Stimulated activated naive CD8-positive, alpha-beta T cell treated with anti-CD3 and anti-CD28 coated beads, Interleukin-15, Interleukin-2, amounts not matched to agents 100 U/mL and 50 U/mL, for 24 hours (primary cell): ENCODE results near the gene TRPT1.
A peak's percentile ranks its signal among the peaks of the same experiment; 100 is the strongest.
"Not testable (repeated sequence)": the region's sequence is repeated elsewhere in the genome, so short reads cannot be mapped to it uniquely, and the experiment has no call there.

Source experiments
- ATAC-seq: fragments of 150-1000 bp; cut with Tn5 transposase; one replicate; pipeline ENCODE4 v1.10.0; 2021
- DNase-seq: peaks from one replicate; pipeline ENCODE4 v3.0.0; 2021

TRPT1 gene

GRCh38 chr11:64258946-64259532, 33.1 kb upstream of the TRPT1 start:
- no peak for ATAC-seq

GRCh38 chr11:64258356-64258755, 32.4 kb upstream of the TRPT1 start:
- DNase-seq (no peak), ATAC-seq (no peak)

More at GRCh38 chr11:64258946-64259532, 33.1 kb upstream of the TRPT1 start:
- DNase-seq: no peak

GRCh38 chr11:64256300-64256699, 30.3 kb upstream of the TRPT1 start:
- ATAC-seq: no peak
- DNase-seq: no peak

GRCh38 chr11:64255135-64256128, 29.4 kb upstream of the TRPT1 start:
- no peak for DNase-seq
- ATAC-seq: no peak

- DNase-seq (no peak), ATAC-seq (no peak)
Measured at GRCh38 chr11:64254326-64254725, 28.3 kb upstream of the TRPT1 start.

- DNase-seq: no peak
- ATAC-seq: no peak
Measured at GRCh38 chr11:64253481-64253880, 27.5 kb upstream of the TRPT1 start.

GRCh38 chr11:64253043-64253442, 27.1 kb upstream of the TRPT1 start:
- no peak for DNase-seq
- no peak for ATAC-seq

- no peak for ATAC-seq
- DNase-seq: peak; percentile 52
Measured at GRCh38 chr11:64252003-64252872, 26.3 kb upstream of the TRPT1 start.

GRCh38 chr11:64251753-64252002, 25.7 kb upstream of the TRPT1 start:
- DNase-seq (no peak), ATAC-seq (no peak)

- ATAC-seq: peak; percentile 67
- DNase-seq: peak; percentile 75
Measured at GRCh38 chr11:64251016-64251752, 25.2 kb upstream of the TRPT1 start, which contains the start of gene PLCB3. TSS of gene PLCB3 (plus strand) at chr11:64251530. CDS start at chr11:64251650, 120 bp downstream.

- ATAC-seq (no peak), DNase-seq (no peak)
Measured at GRCh38 chr11:64250415-64251015, 24.5 kb upstream of the TRPT1 start.

GRCh38 chr11:64249563-64250414, 23.8 kb upstream of the TRPT1 start:
- no peak for ATAC-seq
- DNase-seq: no peak

GRCh38 chr11:64249038-64249437, 23.1 kb upstream of the TRPT1 start:
- DNase-seq: no peak

GRCh38 chr11:64248578-64248977, 22.6 kb upstream of the TRPT1 start:
- ATAC-seq: no peak

More at GRCh38 chr11:64249038-64249437, 23.1 kb upstream of the TRPT1 start:
- ATAC-seq: no peak

GRCh38 chr11:64247729-64248531, 21.9 kb upstream of the TRPT1 start:
- ATAC-seq: no peak

More at GRCh38 chr11:64248578-64248977, 22.6 kb upstream of the TRPT1 start:
- DNase-seq: no peak

GRCh38 chr11:64246871-64247728, 21.1 kb upstream of the TRPT1 start, which contains the start of gene PPP1R14B:
TSS of gene PPP1R14B (minus strand) at chr11:64246943. CDS start at chr11:64246673, 270 bp downstream.
- ATAC-seq (peak; percentile 54), DNase-seq (peak; percentile 90)

More at GRCh38 chr11:64247729-64248531, 21.9 kb upstream of the TRPT1 start:
- no peak for DNase-seq

GRCh38 chr11:64246621-64246870, 20.6 kb upstream of the TRPT1 start:
- DNase-seq, ATAC-seq: not testable (repeated sequence)

- ATAC-seq: peak; percentile 12
- DNase-seq: peak; percentile 84
Measured at GRCh38 chr11:64245797-64246620, 20.0 kb upstream of the TRPT1 start.
